Hindlimb muscle (tissue), 1 donor: Measurements from ENCODE around the gene GCFC2. TPM values are rescaled to one million over a fixed set of nuclear protein-coding genes. Genes with fewer than 3 reads are reported as not detected.

ENCODE experiments used
- DNase-seq: peaks from one replicate; pipeline ENCODE4 v3.0.0-alpha.2; 2013
- polyA plus RNA-seq: library from polyadenylated mRNA; unstranded; fragments of 120-200 nt; gene quantifications from one replicate; pipeline ENCODE4 v1.2.1, GENCODE V29; 2013; ENCODE audit not compliant: insufficient read length

The GCFC2 gene
- polyA plus RNA-seq, 1 donor: 21.1 TPM

- no peak for DNase-seq
These were observed 87.8 kb downstream of the GCFC2 start for GRCh38 chr2:75622929-75623328.

DNA sequence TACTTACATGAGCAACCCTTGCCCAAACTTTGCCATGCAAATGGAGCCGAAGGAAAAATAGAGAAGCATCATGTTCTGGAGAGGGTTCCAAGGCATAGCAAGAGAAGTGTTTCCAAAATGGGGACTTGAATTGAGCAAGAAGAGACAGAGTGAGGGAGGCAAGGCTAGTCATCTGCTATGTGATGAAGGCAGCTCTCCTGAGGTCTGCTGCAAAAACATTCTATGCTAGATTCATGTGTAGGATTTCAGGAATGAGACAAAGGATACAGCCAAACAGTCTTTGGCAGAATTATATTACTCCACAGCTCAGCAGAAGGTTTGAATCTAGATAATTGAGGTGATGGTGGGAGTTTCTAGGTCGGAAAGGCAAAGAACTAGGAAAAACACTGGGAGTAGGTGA lies 88.2 kb downstream of the GCFC2 start:
- no peak for DNase-seq

DNA sequence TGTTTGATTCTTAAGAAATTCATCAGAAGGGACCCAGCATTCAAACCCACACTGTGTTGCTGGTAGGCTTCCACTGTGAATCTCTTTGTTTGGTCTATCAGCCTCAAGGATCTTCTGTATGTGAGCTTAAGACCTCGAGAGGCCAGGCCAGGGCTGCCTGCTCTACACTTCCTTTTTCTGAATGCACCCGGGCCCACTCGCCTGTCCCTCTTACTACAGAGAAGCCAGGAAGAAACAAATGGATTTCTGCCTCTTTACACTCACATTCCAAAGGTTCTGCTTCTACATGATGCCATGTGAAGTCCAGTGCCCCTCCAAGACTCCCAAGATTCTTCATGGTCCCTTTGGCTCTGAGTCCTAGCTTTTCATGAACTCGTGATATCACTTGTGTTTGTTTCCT lies 89.5 kb downstream of the GCFC2 start:
- no peak for DNase-seq

- no peak for DNase-seq
These were observed 90.6 kb downstream of the GCFC2 start for GRCh38 chr2:75619956-75620740.

GRCh38 chr2:75616933-75617332 lies 93.8 kb downstream of the GCFC2 start:
- no peak for DNase-seq

DNA sequence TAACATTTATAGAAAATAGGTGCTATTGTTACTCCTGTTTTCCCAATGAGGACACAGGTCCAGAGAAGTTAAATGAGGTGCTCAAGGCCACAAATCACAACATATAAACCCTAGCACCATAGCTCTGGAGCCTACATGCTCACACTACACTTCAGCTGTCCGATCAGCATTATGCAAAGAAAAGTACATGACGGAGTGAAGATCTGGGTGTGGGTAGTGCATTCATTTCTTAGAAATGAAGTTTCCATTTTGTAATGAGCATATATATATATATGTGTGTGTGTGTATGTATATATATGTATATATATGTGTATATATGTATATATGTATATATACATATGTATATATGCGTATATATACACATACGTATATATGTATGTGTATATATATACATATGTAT lies 94.3 kb downstream of the GCFC2 start:
- DNase-seq: no peak

DNA sequence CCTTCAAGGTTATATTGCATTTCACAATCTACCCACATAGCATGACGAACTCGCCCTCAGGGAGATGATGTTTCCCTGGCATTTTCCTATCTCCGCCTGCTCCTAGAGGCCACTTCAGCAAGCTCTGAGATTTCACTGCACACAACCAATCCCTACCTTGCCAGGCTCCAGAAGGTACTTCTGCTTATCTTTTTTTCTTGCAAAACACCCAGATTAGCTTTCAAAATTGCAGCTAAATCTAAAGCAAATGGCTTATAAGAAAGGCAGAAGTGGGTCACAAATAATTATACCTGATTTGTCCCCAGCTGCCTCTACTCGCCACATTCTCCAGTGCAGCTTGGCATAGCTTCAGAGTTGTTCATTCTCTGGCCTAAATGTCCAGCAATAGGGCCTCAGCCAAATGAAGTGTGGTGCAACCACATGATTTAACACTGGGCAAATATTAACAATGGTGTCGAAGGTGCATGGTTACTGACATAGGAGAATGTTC lies 96.5 kb downstream of the GCFC2 start:
- DNase-seq: no peak

- DNase-seq: no peak
These were observed 97.9 kb downstream of the GCFC2 start for GRCh38 chr2:75612862-75613243.

Other genes with a start within 250 kb of the GCFC2 start
- 6.7 TPM for gene EVA1A, start 150.0 kb downstream of the GCFC2 start, polyA plus RNA-seq
- gene MRPL19, start 64.1 kb downstream of the GCFC2 start, polyA plus RNA-seq: 33.3 TPM